Smooth muscle cell of the brain vasculature (primary cell): ENCODE data around the gene PSEN2.
A peak's percentile ranks its signal among the peaks of the same experiment; 100 is the strongest.

Experiments
- DNase-seq: peaks from one replicate; pipeline ENCODE4 v3.0.0-alpha.2; 2012; ENCODE audit warnings: low read depth, low spot score

Gene PSEN2

GRCh38 chr1:226864311-226864710, 6.1 kb upstream of the PSEN2 start:
- no peak for DNase-seq

- DNase-seq, result no peak
These were observed 4.8 kb upstream of the PSEN2 start for GRCh38 chr1:226865590-226865989.

- no peak for DNase-seq
These were observed 2.9 kb upstream of the PSEN2 start for GRCh38 chr1:226867461-226868054.

GRCh38 chr1:226868726-226869125, 1.7 kb upstream of the PSEN2 start:
- no peak for DNase-seq

- DNase-seq, result no peak
These were observed 403 bp upstream of the PSEN2 start for GRCh38 chr1:226870026-226870400.

- DNase-seq, result no peak
These were observed 1.4 kb downstream of the PSEN2 start for GRCh38 chr1:226871636-226872327.

- peak; percentile 33 for DNase-seq
These were observed 2.0 kb downstream of the PSEN2 start for GRCh38 chr1:226872437-226872836.

GRCh38 chr1:226873771-226874578, 3.6 kb downstream of the PSEN2 start:
- no peak for DNase-seq

GRCh38 chr1:226874579-226875425, 4.4 kb downstream of the PSEN2 start:
- no peak for DNase-seq

GRCh38 chr1:226875641-226876295, 5.4 kb downstream of the PSEN2 start:
- DNase-seq, result no peak

- DNase-seq, result no peak
These were observed 7.3 kb downstream of the PSEN2 start for GRCh38 chr1:226877669-226878068.

- no peak for DNase-seq
These were observed 10.2 kb downstream of the PSEN2 start for GRCh38 chr1:226880372-226881287.

- DNase-seq, result no peak
These were observed 11.2 kb downstream of the PSEN2 start for GRCh38 chr1:226881515-226882185.

- DNase-seq, result no peak
These were observed 11.8 kb downstream of the PSEN2 start for GRCh38 chr1:226882187-226882586.

- no peak for DNase-seq
These were observed 12.4 kb downstream of the PSEN2 start for GRCh38 chr1:226882631-226883409.

GRCh38 chr1:226883630-226884029, 13.2 kb downstream of the PSEN2 start:
- DNase-seq, result no peak

GRCh38 chr1:226884116-226884625, 13.8 kb downstream of the PSEN2 start:
- no peak for DNase-seq

GRCh38 chr1:226884966-226885820, 14.8 kb downstream of the PSEN2 start:
- no peak for DNase-seq
